Thyroid gland (tissue), 4 donors: ENCODE data around the gene PPP1CB. TPM values are rescaled to one million over a fixed set of nuclear protein-coding genes. Genes with fewer than 3 reads are reported as not detected.

Source experiments
- DNase-seq, 2 donors: peaks; one replicate each; pipeline ENCODE4 v3.0.0-alpha.2; 2019
- H3K27ac ChIP-seq, 3 donors: fragments of 200-600 bp; sonication (generic); 1 replicate in 2 of 3; 2 replicates in 1 of 3; pipeline ENCODE4 v1.5.1; 2016 to 2019; ENCODE audit warnings: mild to moderate bottlenecking in 1 of 3, moderate library complexity in 1 of 3
- H3K27me3 ChIP-seq: fragments of 200-600 bp; sonication (generic); one replicate; pipeline ENCODE4 v1.5.1; 2019
- H3K36me3 ChIP-seq, 2 donors: fragments of 200-600 bp; sonication (generic); one replicate each; pipeline ENCODE4 v1.5.1; 2016 to 2019
- H3K4me1 ChIP-seq, 2 donors: fragments of 200-600 bp; sonication (generic); one replicate each; pipeline ENCODE4 v1.5.1; 2017 to 2019
- H3K4me3 ChIP-seq, 3 donors: fragments of 200-600 bp; sonication (generic); replicated peaks in 1 of 3; 1 replicate in 2 of 3; 2 replicates in 1 of 3; pipeline ENCODE4 v1.5.1; 2016; ENCODE audit warnings: mild to moderate bottlenecking in 1 of 3
- H3K9me3 ChIP-seq: fragments of 200-600 bp; sonication (generic); one replicate; pipeline ENCODE4 v1.5.1; 2017
- CTCF ChIP-seq, 6 experiments: fragments of 200-600 bp in 3 of 6; fragments of 450-650 bp in 3 of 6; sonication (generic) in 3 of 6; IDR thresholded peaks; one replicate each; pipeline ENCODE4 v1.5.1; 2016 to 2019; ENCODE audit warnings: antibody characterized with exemption in 6 of 6, mild to moderate bottlenecking in 2 of 6, inconsistent platforms in 1 of 6, moderate library complexity in 1 of 6
- POLR2A ChIP-seq, 2 donors: fragments of 450-650 bp; IDR thresholded peaks; one replicate each; pipeline ENCODE4 v1.6.1; 2017; ENCODE audit warnings: antibody characterized with exemption in 2 of 2, mild to moderate bottlenecking in 2 of 2, moderate library complexity in 1 of 2
- WGBS, 2 donors: methylation state at CpG; one replicate each; pipeline ENCODE4 v1.1.5; 2017; 5-methylcytosine and 5-hydroxymethylcytosine counted together
- intact Hi-C: fragments of 100-400 bp; cut with DNase I; formaldehyde crosslinking; loops from one replicate; pipeline ENCODE4 v1.15.1; 2023
- total RNA-seq, 4 donors: library from RNA; depleted of rRNA; stranded (reverse); fragments of >200 nt; gene quantifications; one replicate each; pipeline ENCODE4 v1.2.3, GENCODE V29; 2016

Gene PPP1CB
- total RNA-seq, 4 donors from 2014 or later: 142 to 229 (median 199) TPM

GRCh38 chr2:28747714-28748113 is 3.9 kb upstream of the PPP1CB start:
- H3K4me1 ChIP-seq: peaks cover 7 to 9% of the 10 kb centered on the region in 2 donors
- H3K9me3 ChIP-seq: no peaks in the 10 kb centered on the region
- H3K27ac ChIP-seq: peak overlapping the region in 1 of 3 donors; percentile 6
- H3K27me3 ChIP-seq: no peaks in the 10 kb centered on the region
- H3K4me3 ChIP-seq: no peak overlapping the region
- intact Hi-C loops: no loop called here
- DNase-seq: no peak
- 96 to 97% methylated on average over 1 of the region's 1 CpG for WGBS, 2 donors
- no peaks in the 10 kb centered on the region for H3K36me3 ChIP-seq
- TF ChIP-seq CTCF (IDR thresholded peaks at IDR 0.05): no peak
- no peak for TF ChIP-seq POLR2A (IDR thresholded peaks at IDR 0.05)

DNA sequence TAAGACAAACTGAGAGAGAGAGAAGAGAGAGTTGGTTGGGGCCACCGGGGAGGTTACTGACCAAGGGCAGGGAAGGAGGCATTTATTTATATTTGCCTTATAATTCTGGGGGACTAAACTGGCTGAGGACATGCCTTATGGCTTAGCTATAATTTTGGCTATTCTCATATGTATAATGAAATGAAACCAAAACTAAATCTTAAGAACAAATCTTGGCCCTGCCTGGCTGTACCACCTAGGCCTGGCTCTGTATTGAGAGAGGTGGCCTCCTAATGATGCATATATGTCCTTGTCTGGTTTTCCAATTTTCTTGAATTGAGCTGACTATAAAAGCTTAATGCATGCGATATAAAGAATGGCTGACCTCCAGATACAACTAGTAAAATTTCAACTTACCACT is 3.5 kb upstream of the PPP1CB start:
- H3K9me3 ChIP-seq: no peaks in the 10 kb centered on the region
- TF ChIP-seq CTCF (IDR thresholded peaks at IDR 0.05): no peak
- TF ChIP-seq POLR2A (IDR thresholded peaks at IDR 0.05): no peak
- no peak overlapping the region for H3K4me3 ChIP-seq
- peaks cover 7 to 9% of the 10 kb centered on the region in 2 donors for H3K4me1 ChIP-seq
- no peaks in the 10 kb centered on the region for H3K27me3 ChIP-seq
- no peak for DNase-seq
- no peaks in the 10 kb centered on the region for H3K36me3 ChIP-seq
- intact Hi-C loops: no loop called here
- 88 to 95% methylated on average over 2 of the region's 2 CpGs for WGBS, 2 donors
- peak overlapping the region in 1 of 3 donors; percentile 6 for H3K27ac ChIP-seq

DNA sequence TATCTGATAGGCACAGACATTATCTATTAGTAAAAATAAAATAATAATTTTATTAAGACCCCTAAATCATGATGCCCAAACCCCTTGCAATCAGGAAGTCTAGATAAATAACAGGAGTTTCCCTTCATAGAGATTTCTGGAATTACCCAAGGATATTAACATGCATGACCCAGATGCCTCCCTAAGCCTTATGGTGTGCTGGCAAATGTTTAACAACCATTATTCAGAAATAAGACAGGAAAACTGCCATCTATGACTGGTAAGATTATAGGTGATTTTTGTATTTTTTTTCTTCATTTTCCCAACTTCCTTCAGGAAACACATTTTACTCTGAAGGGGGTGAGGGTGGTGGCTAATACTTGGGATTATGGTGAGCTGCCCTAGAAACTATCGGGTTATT is 2.7 kb upstream of the PPP1CB start:
- WGBS, 2 donors: 88 to 94% methylated on average over 1 of the region's 1 CpG

DNA sequence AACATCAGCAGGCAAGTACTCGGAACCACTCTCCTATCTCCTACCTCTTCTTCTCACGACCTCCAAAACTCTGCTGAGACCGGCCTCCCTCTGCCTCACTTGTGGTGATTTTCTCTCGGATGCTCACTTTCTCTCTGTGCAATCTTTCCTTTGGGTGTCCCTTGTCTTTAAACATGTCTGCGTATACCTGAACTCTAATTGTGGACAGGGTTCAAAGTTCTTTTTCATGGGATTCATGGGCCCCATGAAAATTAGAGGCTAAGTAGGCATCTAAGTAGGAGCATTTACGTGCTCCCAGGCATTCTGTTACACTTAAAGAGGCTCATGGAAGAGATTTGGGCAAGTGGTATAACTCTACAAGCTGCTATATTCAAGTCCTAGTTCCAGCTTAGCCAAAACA is 2.1 kb upstream of the PPP1CB start:
- H3K27me3 ChIP-seq: no peaks in the 10 kb centered on the region
- 96% methylated on average over 6 of the region's 6 CpGs for WGBS, 2 donors
- no peak overlapping the region for H3K4me3 ChIP-seq
- peaks cover 11 to 18% of the 10 kb centered on the region in 2 donors for H3K4me1 ChIP-seq
- no peak for DNase-seq
- peak overlapping the region; percentile 100 for H3K27ac ChIP-seq
- H3K36me3 ChIP-seq: no peaks in the 10 kb centered on the region
- H3K9me3 ChIP-seq: no peaks in the 10 kb centered on the region
- intact Hi-C loops: no loop called here
- TF ChIP-seq POLR2A (IDR thresholded peaks at IDR 0.05): no peak
- TF ChIP-seq CTCF (IDR thresholded peaks at IDR 0.05): no peak

More for the DNA sequence above, 2.7 kb upstream of the PPP1CB start:
- Histone ChIP-seq H3K9me3 (no peaks in the 10 kb centered on the region), H3K27me3 (no peaks in the 10 kb centered on the region), H3K4me3 (no peak overlapping the region), H3K27ac (peak overlapping the region in 1 of 3 donors; percentile 100), H3K4me1 (peaks cover 7 to 13% of the 10 kb centered on the region in 2 donors), H3K36me3 (no peaks in the 10 kb centered on the region)
- TF ChIP-seq POLR2A (IDR thresholded peaks at IDR 0.05) (no peak), CTCF (IDR thresholded peaks at IDR 0.05) (no peak)
- no peak for DNase-seq
- intact Hi-C loops: no loop called here

- intact Hi-C loops: no loop called here
- Histone ChIP-seq H3K36me3 (no peaks in the 10 kb centered on the region), H3K4me3 (peak overlapping the region in 2 of 3 donors; percentile 41 to 98), H3K9me3 (no peaks in the 10 kb centered on the region), H3K27ac (peak overlapping the region; percentile 100), H3K27me3 (no peaks in the 10 kb centered on the region), H3K4me1 (peaks cover 21 to 29% of the 10 kb centered on the region in 2 donors)
- peak; percentile 35 to 42 for DNase-seq
- peak in 3 of 6 experiments; percentile 23 to 40 (median 30) for TF ChIP-seq CTCF (IDR thresholded peaks at IDR 0.05)
- TF ChIP-seq POLR2A (IDR thresholded peaks at IDR 0.05): no peak
- WGBS, 2 donors: 17% methylated on average over 14 of the region's 14 CpGs
Observed at GRCh38 chr2:28750316-28751251, 1.0 kb upstream of the PPP1CB start.
